ENCODE data around the gene MEX3D. TPM values are rescaled to one million over a fixed set of nuclear protein-coding genes. Genes with fewer than 3 reads are reported as not detected.
A peak's percentile ranks its signal among the peaks of the same experiment; 100 is the strongest.

The MEX3D gene
- total and polyA plus RNA-seq, 8 donors = 4.9 to 90.4 (median 10.8) TPM

DNA sequence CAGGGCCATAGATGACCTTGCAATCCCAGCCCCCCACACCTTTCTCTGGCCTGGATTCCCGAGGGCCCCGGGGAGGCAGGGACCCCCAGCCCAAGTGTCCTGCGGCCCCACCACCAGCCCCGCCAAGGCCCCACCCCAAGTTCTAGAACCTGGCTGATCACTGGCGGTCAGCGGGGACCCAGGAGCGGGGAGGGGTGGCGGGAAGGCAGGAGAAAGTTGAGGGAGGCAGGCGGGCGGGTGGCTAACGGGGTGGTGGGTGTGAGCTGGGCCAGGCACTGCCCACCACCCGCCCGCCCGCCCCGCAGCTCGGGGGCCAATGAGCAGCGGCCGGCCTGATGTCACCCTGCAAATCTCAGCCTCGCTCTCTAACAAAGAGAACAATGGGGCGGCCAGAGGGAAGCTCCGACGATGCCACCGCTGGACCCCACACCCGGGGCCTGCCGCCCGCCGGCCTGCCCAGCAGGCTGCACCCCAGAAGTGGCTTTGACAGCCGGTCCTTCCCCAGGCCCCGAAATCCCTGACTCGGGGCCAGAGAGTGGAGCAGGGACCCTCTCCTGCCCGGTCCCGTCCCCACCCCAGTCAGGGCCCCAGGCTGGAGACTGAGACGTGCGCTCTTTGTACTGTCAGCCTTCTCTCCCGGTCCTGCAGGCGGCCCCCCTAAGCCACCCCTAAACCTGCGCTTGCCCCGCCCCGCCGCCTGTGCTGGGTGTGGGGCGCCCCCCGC, 1.6 kb downstream of the MEX3D start:
- H3K4me3 ChIP-seq = peak overlapping the region; percentile 65 to 76 (median 74)
- WGBS, 5 donors = 6 to 16% (median 11%) methylated on average over 6 to 42 of the region's 42 CpGs
- no peaks in the 10 kb centered on the region for H3K9me3 ChIP-seq
- H3K36me3 ChIP-seq = peaks cover 0 to 8% (median 2%) of the 10 kb centered on the region in 4 donors
- DNase-seq = peak; percentile 71 to 95
- H3K4me1 ChIP-seq = peaks cover 11 to 29% (median 23%) of the 10 kb centered on the region in 4 donors
- TF ChIP-seq, protein P1, sequence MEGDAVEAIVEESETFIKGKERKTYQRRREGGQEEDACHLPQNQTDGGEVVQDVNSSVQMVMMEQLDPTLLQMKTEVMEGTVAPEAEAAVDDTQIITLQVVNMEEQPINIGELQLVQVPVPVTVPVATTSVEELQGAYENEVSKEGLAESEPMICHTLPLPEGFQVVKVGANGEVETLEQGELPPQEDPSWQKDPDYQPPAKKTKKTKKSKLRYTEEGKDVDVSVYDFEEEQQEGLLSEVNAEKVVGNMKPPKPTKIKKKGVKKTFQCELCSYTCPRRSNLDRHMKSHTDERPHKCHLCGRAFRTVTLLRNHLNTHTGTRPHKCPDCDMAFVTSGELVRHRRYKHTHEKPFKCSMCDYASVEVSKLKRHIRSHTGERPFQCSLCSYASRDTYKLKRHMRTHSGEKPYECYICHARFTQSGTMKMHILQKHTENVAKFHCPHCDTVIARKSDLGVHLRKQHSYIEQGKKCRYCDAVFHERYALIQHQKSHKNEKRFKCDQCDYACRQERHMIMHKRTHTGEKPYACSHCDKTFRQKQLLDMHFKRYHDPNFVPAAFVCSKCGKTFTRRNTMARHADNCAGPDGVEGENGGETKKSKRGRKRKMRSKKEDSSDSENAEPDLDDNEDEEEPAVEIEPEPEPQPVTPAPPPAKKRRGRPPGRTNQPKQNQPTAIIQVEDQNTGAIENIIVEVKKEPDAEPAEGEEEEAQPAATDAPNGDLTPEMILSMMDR (IDR thresholded peaks at IDR 0.05) = no peak
- peak in 2 of 3 donors; percentile 69 to 72 for TF ChIP-seq POLR2AphosphoS5 (IDR thresholded peaks at IDR 0.05)
- TF ChIP-seq EP300 (IDR thresholded peaks at IDR 0.05) = no peak
- TF ChIP-seq POLR2A (IDR thresholded peaks at IDR 0.05) = no peak
- H3K27me3 ChIP-seq = peaks cover 0 to 17% (median 0%) of the 10 kb centered on the region in 3 donors
- intact Hi-C loops (cut with DNase I; ENCODE audit: low total_unique reads) = no loop called here
- peak overlapping the region; percentile 86 to 93 (median 87) for H3K27ac ChIP-seq

DNA sequence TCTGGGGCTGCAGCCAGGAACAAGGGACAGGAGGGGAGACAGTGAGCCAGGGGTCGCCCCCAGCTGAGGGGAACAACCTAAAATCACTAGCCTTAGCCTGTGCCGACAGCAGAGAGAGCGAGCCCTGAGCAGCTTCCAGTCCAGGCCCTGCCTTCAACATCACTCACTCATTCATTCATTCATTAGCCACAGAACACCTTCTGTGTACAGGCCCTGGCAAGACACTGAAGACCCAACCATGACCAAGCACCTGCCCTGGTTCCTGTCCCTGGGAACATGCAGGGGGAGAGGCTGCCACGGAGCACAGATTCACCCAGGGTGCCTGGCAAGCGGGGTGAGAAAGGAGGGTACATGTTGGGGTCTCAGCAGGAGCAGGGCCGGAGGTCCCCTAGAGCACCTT, 4.9 kb downstream of the MEX3D start:
- H3K27ac ChIP-seq = no peak overlapping the region
- H3K4me1 ChIP-seq = peaks cover 6 to 21% (median 16%) of the 10 kb centered on the region in 4 donors
- H3K4me3 ChIP-seq = no peak overlapping the region
- H3K27me3 ChIP-seq = peaks cover 0 to 13% (median 0%) of the 10 kb centered on the region in 3 donors
- WGBS, 5 donors = 90 to 99% (median 92%) methylated on average over 4 to 6 of the region's 6 CpGs
- H3K9me3 ChIP-seq = no peaks in the 10 kb centered on the region
- TF ChIP-seq, protein P1 (IDR thresholded peaks at IDR 0.05) = no peak
- TF ChIP-seq EP300 (IDR thresholded peaks at IDR 0.05) = no peak
- intact Hi-C loops (cut with DNase I; ENCODE audit: low total_unique reads) = no loop called here
- no peak for DNase-seq
- peaks cover 0 to 16% (median 2%) of the 10 kb centered on the region in 4 donors for H3K36me3 ChIP-seq

DNA sequence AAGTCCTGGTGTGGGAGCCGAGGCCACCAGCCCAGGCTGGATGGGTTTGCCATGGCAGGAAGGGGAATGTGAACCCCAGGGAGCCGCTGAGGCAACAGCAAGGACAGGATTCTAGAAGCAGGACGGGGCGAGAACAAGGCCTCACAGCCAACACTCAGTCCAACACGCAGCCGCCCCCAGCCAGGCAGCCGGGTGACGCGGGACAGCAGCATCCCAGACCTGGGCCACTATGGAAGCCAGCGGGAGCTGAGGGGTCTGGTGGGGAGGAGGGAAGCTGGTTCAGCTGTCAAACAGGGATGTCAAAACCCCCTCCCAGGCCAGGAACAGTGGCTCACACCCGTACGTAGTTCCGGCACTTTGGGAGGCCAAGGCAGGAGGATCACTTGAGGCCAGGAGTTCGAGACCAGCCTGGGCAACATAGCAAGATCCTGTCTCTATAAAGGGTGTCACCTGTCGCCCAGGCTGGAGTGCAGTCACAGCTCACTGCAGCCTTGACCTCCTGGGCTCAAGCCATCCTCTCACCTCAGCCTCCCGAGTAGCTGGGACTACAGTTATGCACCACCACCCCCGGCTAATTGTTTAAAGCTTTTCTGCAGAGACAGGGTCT, 6.8 kb downstream of the MEX3D start:
- no peak for DNase-seq
- TF ChIP-seq, protein P1 (IDR thresholded peaks at IDR 0.05) = no peak
- TF ChIP-seq EP300 (IDR thresholded peaks at IDR 0.05) (no peak), POLR2AphosphoS5 (IDR thresholded peaks at IDR 0.05) (no peak), POLR2A (IDR thresholded peaks at IDR 0.05) (no peak)
- WGBS, 5 donors = 86 to 94% (median 91%) methylated on average over 17 of the region's 17 CpGs
- no peak overlapping the region for H3K4me3 ChIP-seq
- H3K27ac ChIP-seq = no peak overlapping the region
- peaks cover 0 to 22% (median 9%) of the 10 kb centered on the region in 4 donors for H3K36me3 ChIP-seq
- H3K27me3 ChIP-seq = peaks cover 0 to 2% (median 0%) of the 10 kb centered on the region in 3 donors
- no peaks in the 10 kb centered on the region for H3K9me3 ChIP-seq
- H3K4me1 ChIP-seq = peaks cover 6 to 10% (median 8%) of the 10 kb centered on the region in 4 donors
- intact Hi-C loops (cut with DNase I; ENCODE audit: low total_unique reads) = no loop called here

DNA sequence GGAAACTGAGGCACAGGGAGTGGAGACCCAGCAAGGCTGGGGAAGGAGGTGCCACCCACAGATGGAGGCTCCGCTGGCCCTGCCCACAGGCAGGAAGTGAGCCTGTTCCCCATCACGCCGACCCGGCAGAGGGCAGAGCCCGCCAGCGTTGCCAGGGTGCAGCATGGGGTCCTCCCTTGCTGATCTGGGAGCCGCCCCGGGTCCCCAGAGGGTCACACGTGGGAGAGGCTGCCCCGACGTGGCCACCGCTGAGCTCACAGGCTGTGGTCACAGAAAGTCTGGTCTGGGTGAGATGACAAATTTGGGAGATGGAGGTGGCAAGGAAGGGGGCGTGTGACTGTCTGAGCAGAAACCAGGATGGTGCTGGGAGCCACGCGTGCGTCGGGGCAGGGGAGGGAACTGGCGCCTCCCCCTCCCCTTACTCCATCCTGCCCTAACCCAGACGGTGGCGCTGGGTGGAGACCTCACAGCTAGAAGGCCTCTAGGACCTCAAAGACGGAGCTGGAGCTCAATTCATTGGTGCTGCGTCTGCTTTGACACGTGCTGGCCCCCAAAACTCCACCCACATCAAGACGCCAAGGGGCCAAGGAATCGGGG, 7.7 kb downstream of the MEX3D start:
- Histone ChIP-seq H3K27ac (no peak overlapping the region), H3K9me3 (no peaks in the 10 kb centered on the region), H3K27me3 (no peaks in the 10 kb centered on the region), H3K4me1 (peaks cover 0 to under 1% (median 0%) of the 10 kb centered on the region in 4 donors), H3K36me3 (peaks cover 3 to 32% (median 19%) of the 10 kb centered on the region in 4 donors), H3K4me3 (no peak overlapping the region)
- no peak for DNase-seq
- TF ChIP-seq EP300 (IDR thresholded peaks at IDR 0.05) (no peak), POLR2AphosphoS5 (IDR thresholded peaks at IDR 0.05) (no peak), POLR2A (IDR thresholded peaks at IDR 0.05) (no peak)
- TF ChIP-seq, protein P1 (IDR thresholded peaks at IDR 0.05) = no peak
- 59 to 83% (median 69%) methylated on average over 19 to 25 of the region's 25 CpGs for WGBS, 5 donors
- intact Hi-C loops (cut with DNase I; ENCODE audit: low total_unique reads) = no loop called here

Data from stomach (tissue), 9 donors.